SK-N-MC (cell line): Measurements from ENCODE around the gene PSG6.
"Not testable (repeated sequence)": the region's sequence is repeated elsewhere in the genome, so short reads cannot be mapped to it uniquely, and the experiment has no call there.

ENCODE experiments used
- FOXP2 ChIP-seq: optimal IDR thresholded peaks from 2 replicates; pipeline ENCODE3; 2011; ENCODE audit warnings: mild to moderate bottlenecking, moderate library complexity; ENCODE audit not compliant: insufficient read depth; ENCODE audit errors: extremely low read length, control extremely low read depth
- POLR2AphosphoS5 ChIP-seq: IDR thresholded peaks from 2 replicates; pipeline ENCODE4 v1.6.1; 2012; ENCODE audit warnings: mild to moderate bottlenecking, low read depth, low read length, borderline replicate concordance

- not testable (repeated sequence) for TF ChIP-seq POLR2AphosphoS5, FOXP2
Observed at GRCh38 chr19:42952126-42952525, 34.4 kb upstream of the PSG6 start.
